ENCODE data around the gene SLC35F3.

SLC35F3 gene

DNA sequence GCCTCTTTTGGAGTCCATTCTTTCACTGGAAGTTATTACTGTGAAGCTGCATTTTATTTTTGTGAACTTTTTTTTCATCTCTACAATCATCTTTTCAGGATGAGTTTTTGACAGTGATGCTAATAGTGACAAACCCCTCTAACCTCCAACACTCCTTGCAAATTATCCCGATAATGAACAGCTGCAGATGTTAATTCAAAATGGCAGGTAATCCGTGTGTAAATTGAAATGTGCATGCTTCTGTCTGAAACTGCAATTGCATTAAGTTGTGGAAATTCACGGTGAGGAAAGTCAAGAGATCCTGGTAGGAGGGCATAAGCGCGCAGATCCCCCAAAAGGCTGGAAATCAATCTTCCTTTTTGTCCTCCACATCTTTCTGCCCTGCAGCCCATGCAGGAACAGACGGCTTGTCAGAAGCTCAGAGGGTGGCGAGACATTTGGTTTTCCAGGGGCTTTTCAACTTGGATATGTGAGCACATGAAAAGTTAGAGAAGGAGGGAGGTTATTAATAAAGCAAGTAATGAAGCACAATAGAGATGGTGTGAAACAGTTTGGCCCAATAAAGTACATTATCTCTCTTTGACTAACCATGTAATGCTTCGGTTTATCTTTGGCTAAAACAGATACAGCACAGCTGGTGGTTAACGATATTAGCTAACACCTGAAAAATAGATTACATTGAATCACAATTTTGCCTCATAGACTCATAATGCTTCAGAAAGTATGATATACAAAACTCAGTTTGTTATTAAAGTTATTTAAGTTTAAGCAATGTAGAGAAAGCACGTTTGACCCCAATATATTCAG, 325.3 kb downstream of the SLC35F3 start:
- H3K4me3 ChIP-seq (ENCODE audit: low read depth, low read length), result no peak overlapping the region
- H3K36me3 ChIP-seq (ENCODE audit: insufficient read depth, low read length), result no peaks in the 10 kb centered on the region
- no peak overlapping the region for H2AFZ ChIP-seq (ENCODE audit: low read length, unreplicated experiment)
- H3K79me2 ChIP-seq (ENCODE audit: control insufficient read depth, insufficient read depth, low read length, unreplicated experiment), result no peaks in the 10 kb centered on the region
- H3K27me3 ChIP-seq (ENCODE audit: insufficient read depth, low read length), result peaks cover 32% of the 10 kb centered on the region
- H3K27ac ChIP-seq (ENCODE audit: low read depth, low read length), result no peak overlapping the region
- no peaks in the 10 kb centered on the region for H3K4me1 ChIP-seq (ENCODE audit: control insufficient read depth, insufficient read depth, low read length, unreplicated experiment)

DNA sequence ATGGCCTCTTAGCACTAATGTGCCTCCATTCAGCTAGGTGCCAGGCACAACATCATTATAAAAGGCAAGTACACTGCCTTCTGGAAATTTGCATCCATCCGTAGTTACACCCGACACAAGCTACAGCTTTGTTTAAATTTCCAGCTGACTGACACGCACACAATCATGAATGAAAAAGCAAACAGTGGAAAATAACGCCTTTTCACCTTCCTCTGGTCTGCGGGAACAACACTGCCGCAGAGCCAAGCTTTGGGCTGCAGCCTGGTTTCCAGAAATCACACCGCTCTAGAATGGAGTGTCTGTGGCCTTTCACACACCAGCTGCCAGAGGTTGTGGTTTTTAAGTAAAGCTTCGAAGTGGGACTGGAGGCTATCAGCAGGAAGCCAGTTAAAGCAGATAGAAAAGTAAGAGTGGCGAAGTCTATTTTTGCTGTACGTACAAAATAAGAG, 326.0 kb downstream of the SLC35F3 start:
- H3K27ac ChIP-seq (ENCODE audit: low read depth, low read length), result no peak overlapping the region
- H3K27me3 ChIP-seq (ENCODE audit: insufficient read depth, low read length), result peaks cover 32% of the 10 kb centered on the region
- no peak overlapping the region for H2AFZ ChIP-seq (ENCODE audit: low read length, unreplicated experiment)
- H3K4me3 ChIP-seq (ENCODE audit: low read depth, low read length), result no peak overlapping the region
- H3K79me2 ChIP-seq (ENCODE audit: control insufficient read depth, insufficient read depth, low read length, unreplicated experiment), result no peaks in the 10 kb centered on the region
- no peaks in the 10 kb centered on the region for H3K36me3 ChIP-seq (ENCODE audit: insufficient read depth, low read length)
- H3K4me1 ChIP-seq (ENCODE audit: control insufficient read depth, insufficient read depth, low read length, unreplicated experiment), result no peaks in the 10 kb centered on the region

DNA sequence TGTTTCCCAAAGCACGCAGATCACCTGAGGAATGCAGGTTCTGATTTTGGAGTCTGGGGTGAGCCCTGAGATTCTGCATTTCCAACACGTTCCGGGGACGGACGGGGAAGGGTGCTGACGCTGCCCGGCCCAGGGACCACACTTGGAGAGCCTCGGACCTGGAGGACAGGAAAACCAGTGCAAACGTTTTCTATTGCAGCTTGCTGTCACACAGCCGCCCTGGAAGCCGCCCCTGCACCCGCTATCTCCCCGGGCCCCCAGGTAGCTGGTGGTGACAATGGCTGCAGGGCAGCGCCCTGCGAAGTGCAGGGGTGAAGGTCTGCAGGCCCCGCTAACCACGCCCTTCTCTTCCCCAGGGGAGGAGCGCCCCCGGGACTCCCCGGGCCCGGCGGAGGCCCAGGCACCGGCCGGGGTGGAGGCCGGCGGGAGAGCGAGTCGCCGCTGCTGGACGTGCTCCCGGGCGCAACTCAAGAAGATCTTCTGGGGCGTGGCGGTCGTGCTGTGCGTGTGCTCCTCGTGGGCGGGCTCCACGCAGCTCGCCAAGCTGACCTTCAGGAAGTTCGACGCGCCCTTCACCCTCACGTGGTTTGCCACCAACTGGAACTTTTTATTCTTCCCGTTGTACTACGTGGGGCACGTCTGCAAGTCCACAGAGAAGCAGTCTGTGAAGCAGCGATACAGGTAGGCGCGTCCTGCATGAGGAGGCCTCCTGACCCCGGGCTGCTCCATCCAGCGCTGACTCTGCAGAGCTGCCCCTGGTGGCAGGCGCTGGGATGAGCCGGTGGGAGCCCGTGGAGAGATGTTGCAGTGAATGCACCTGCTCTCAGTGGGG, 326.8 kb downstream of the SLC35F3 start:
- H3K79me2 ChIP-seq (ENCODE audit: control insufficient read depth, insufficient read depth, low read length, unreplicated experiment), result no peaks in the 10 kb centered on the region
- peaks cover 40% of the 10 kb centered on the region for H3K27me3 ChIP-seq (ENCODE audit: insufficient read depth, low read length)
- no peak overlapping the region for H3K4me3 ChIP-seq (ENCODE audit: low read depth, low read length)
- no peaks in the 10 kb centered on the region for H3K36me3 ChIP-seq (ENCODE audit: insufficient read depth, low read length)
- H3K27ac ChIP-seq (ENCODE audit: low read depth, low read length), result no peak overlapping the region
- no peaks in the 10 kb centered on the region for H3K4me1 ChIP-seq (ENCODE audit: control insufficient read depth, insufficient read depth, low read length, unreplicated experiment)
- H2AFZ ChIP-seq (ENCODE audit: low read length, unreplicated experiment), result no peak overlapping the region

DNA sequence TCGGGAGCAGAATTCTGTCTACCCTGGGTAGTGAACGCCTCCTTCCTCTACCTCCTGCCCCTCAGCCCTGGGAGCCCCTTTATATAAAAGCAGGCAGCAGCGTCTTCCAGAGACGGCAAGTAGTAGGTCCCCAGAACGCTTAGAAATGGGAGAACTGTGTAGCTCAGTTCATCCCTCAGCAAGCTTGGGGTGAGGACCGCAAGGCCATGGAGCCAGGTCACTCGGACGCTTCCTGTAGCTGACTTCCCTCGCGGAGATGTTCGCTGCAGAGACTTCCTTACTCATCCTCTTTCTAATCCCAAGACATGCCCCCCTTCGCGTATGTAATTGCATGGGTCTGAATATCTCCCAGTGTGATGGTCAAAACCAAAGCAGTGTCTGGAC, 327.4 kb downstream of the SLC35F3 start:
- no peaks in the 10 kb centered on the region for H3K36me3 ChIP-seq (ENCODE audit: insufficient read depth, low read length)
- no peaks in the 10 kb centered on the region for H3K4me1 ChIP-seq (ENCODE audit: control insufficient read depth, insufficient read depth, low read length, unreplicated experiment)
- peaks cover 43% of the 10 kb centered on the region for H3K27me3 ChIP-seq (ENCODE audit: insufficient read depth, low read length)
- H3K27ac ChIP-seq (ENCODE audit: low read depth, low read length), result no peak overlapping the region
- H3K4me3 ChIP-seq (ENCODE audit: low read depth, low read length), result no peak overlapping the region
- no peak overlapping the region for H2AFZ ChIP-seq (ENCODE audit: low read length, unreplicated experiment)
- H3K79me2 ChIP-seq (ENCODE audit: control insufficient read depth, insufficient read depth, low read length, unreplicated experiment), result no peaks in the 10 kb centered on the region

DNA sequence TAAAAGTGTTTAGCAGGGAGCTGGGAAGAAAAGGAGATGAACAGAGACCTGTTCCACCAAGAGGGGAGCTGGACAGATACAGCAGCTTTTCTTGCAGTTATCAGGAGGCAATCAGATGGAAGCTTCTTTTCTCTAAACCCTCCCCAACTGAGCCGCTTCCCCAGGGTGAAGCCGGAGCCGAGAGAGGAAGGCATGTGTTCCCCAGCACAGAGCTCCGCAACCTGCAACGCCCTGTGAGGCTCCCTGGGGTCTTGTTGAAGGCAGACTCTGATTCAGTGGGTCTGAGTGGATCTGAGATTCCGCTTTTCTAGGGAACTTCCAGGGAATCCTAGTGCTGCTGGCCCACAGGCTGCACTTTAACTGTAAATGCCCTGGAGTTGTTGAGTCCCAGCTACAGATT, 329.7 kb downstream of the SLC35F3 start:
- Histone ChIP-seq H2AFZ (ENCODE audit: low read length, unreplicated experiment) (no peak overlapping the region), H3K4me1 (ENCODE audit: control insufficient read depth, insufficient read depth, low read length, unreplicated experiment) (no peaks in the 10 kb centered on the region), H3K36me3 (ENCODE audit: insufficient read depth, low read length) (no peaks in the 10 kb centered on the region), H3K27ac (ENCODE audit: low read depth, low read length) (no peak overlapping the region), H3K4me3 (ENCODE audit: low read depth, low read length) (no peak overlapping the region), H3K27me3 (ENCODE audit: insufficient read depth, low read length) (peaks cover 40% of the 10 kb centered on the region), H3K79me2 (ENCODE audit: control insufficient read depth, insufficient read depth, low read length, unreplicated experiment) (no peaks in the 10 kb centered on the region)

DNA sequence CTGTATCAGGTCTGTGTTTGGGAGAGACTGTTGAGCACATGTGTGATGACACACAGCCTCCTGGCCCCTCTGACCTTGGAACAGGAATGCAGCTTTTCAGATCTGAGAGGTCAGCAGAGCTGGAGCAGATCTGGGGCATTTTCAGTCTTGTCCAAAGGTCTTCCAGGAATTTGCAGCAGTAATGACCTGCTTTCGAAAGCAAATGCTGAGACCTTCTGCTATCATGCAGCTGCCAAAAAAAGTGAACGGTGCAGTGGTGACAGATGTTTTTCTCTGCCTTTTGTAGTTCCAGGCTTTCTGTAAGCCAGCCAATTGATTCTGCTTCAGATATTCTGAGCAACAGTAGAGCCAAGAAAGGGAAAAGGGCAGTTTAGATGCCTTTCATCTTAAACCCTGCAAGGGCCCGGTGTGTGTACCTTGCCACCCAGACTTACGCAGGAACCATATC, 331.0 kb downstream of the SLC35F3 start:
- Histone ChIP-seq H3K36me3 (ENCODE audit: insufficient read depth, low read length) (no peaks in the 10 kb centered on the region), H3K4me1 (ENCODE audit: control insufficient read depth, insufficient read depth, low read length, unreplicated experiment) (no peaks in the 10 kb centered on the region), H3K4me3 (ENCODE audit: low read depth, low read length) (no peak overlapping the region), H3K79me2 (ENCODE audit: control insufficient read depth, insufficient read depth, low read length, unreplicated experiment) (no peaks in the 10 kb centered on the region), H3K27me3 (ENCODE audit: insufficient read depth, low read length) (peaks cover 37% of the 10 kb centered on the region), H2AFZ (ENCODE audit: low read length, unreplicated experiment) (no peak overlapping the region), H3K27ac (ENCODE audit: low read depth, low read length) (no peak overlapping the region)

DNA sequence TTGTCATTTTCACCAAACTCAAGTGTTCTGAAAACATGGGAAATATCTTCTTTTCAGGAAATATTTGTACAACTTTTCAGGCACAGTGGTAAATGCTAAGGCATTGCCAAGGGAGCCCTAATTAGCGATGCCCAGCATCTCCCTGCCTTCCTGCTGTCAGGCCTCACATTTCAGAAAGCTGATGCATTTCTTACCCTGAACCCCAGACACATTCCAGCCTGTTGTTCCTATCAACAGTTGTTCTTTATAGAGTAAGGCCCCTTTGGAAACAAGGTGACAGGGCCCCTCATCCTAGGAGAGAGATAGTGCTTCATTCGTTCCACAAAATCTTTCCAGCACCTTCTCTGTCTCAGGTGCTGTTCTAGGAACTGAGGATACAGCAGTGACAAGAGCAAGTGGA, 332.9 kb downstream of the SLC35F3 start:
- Histone ChIP-seq H3K36me3 (ENCODE audit: insufficient read depth, low read length) (no peaks in the 10 kb centered on the region), H3K27ac (ENCODE audit: low read depth, low read length) (no peak overlapping the region), H3K4me3 (ENCODE audit: low read depth, low read length) (no peak overlapping the region), H3K4me1 (ENCODE audit: control insufficient read depth, insufficient read depth, low read length, unreplicated experiment) (no peaks in the 10 kb centered on the region), H2AFZ (ENCODE audit: low read length, unreplicated experiment) (no peak overlapping the region), H3K27me3 (ENCODE audit: insufficient read depth, low read length) (peaks cover 37% of the 10 kb centered on the region), H3K79me2 (ENCODE audit: control insufficient read depth, insufficient read depth, low read length, unreplicated experiment) (no peaks in the 10 kb centered on the region)

DNA sequence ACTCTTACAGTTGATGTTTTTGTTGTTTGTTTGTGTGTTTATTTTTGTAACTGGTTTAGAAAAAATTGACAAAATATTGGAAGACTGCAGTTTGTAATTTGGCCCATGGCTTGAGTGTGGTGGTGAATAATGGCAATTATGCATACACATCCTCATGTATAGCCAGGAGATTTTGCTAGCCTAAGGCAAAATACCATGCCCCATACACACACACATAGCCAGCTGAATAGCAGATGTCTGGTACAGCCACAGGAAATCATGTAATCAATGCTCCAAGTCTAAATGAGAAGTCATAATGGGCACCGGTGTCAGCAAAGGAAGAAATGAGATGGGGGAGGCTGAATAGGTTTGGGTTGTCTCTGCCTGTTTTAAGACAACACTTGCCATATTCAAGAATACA, 333.6 kb downstream of the SLC35F3 start:
- H3K79me2 ChIP-seq (ENCODE audit: control insufficient read depth, insufficient read depth, low read length, unreplicated experiment), result no peaks in the 10 kb centered on the region
- H3K4me1 ChIP-seq (ENCODE audit: control insufficient read depth, insufficient read depth, low read length, unreplicated experiment), result no peaks in the 10 kb centered on the region
- no peak overlapping the region for H3K27ac ChIP-seq (ENCODE audit: low read depth, low read length)
- no peaks in the 10 kb centered on the region for H3K36me3 ChIP-seq (ENCODE audit: insufficient read depth, low read length)
- no peak overlapping the region for H3K4me3 ChIP-seq (ENCODE audit: low read depth, low read length)
- no peak overlapping the region for H2AFZ ChIP-seq (ENCODE audit: low read length, unreplicated experiment)
- H3K27me3 ChIP-seq (ENCODE audit: insufficient read depth, low read length), result peaks cover 37% of the 10 kb centered on the region

DNA sequence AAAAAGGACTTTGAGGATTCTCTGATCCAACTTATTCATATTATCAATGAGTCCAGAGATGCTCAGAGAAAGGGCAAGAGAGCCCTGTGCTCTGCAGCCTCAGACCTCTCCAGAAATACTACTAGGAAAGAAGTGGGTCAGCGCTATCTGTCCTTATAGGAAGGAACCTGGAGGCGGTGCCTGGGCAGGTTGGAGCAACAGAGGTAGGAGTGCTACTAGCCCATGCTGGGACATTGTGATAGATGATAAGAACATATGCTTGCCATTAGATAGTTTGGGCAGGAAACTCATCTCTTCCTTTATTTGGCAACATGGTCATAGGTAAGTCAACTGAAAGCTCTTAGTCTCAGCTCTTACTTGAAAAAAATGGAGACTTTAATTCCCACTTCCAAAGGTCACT, 335.0 kb downstream of the SLC35F3 start:
- Histone ChIP-seq H3K36me3 (ENCODE audit: insufficient read depth, low read length) (no peaks in the 10 kb centered on the region), H3K27me3 (ENCODE audit: insufficient read depth, low read length) (peaks cover 37% of the 10 kb centered on the region), H2AFZ (ENCODE audit: low read length, unreplicated experiment) (no peak overlapping the region), H3K4me1 (ENCODE audit: control insufficient read depth, insufficient read depth, low read length, unreplicated experiment) (no peaks in the 10 kb centered on the region), H3K79me2 (ENCODE audit: control insufficient read depth, insufficient read depth, low read length, unreplicated experiment) (no peaks in the 10 kb centered on the region), H3K4me3 (ENCODE audit: low read depth, low read length) (no peak overlapping the region), H3K27ac (ENCODE audit: low read depth, low read length) (no peak overlapping the region)

DNA sequence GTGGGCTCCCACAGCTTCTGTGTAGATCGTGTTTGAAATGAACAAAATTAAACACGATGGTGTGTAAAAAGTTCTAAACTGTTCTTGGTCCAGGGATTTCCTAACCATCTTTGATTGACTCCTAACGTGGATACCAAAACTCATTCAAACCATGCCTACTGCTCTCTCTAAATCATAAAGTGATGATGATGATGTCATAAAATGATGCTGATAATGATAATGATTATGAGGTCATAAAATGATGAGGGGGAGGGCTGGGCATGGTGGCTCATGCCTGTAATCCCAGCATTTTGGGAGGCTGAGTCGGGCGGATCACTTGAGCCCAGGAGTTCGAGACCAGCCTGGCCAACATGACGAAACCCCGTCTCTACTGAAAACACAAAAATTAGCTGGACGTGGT, 335.5 kb downstream of the SLC35F3 start:
- Histone ChIP-seq H2AFZ (ENCODE audit: low read length, unreplicated experiment) (no peak overlapping the region), H3K79me2 (ENCODE audit: control insufficient read depth, insufficient read depth, low read length, unreplicated experiment) (no peaks in the 10 kb centered on the region), H3K4me1 (ENCODE audit: control insufficient read depth, insufficient read depth, low read length, unreplicated experiment) (no peaks in the 10 kb centered on the region), H3K27ac (ENCODE audit: low read depth, low read length) (no peak overlapping the region), H3K36me3 (ENCODE audit: insufficient read depth, low read length) (no peaks in the 10 kb centered on the region), H3K4me3 (ENCODE audit: low read depth, low read length) (no peak overlapping the region), H3K27me3 (ENCODE audit: insufficient read depth, low read length) (peaks cover 33% of the 10 kb centered on the region)

DNA sequence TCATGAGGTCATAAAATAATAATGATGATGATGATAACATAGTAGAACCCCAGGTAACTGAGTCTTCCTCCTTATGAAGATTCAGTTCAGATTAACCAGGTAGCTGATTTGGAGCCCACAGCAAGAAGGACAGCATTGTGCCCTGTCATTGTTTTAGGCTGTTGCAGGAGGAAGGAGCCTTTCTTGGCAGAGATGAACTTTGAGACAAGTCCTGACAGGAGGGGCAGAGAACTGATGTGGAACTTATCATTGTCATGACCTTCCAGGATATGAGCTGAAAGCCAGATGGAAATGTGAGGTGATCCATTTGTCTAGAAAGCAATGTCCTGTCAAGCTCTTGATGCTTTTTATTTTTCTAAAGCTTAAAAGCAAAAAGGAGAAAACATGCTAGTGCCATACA, 336.2 kb downstream of the SLC35F3 start:
- Histone ChIP-seq H3K36me3 (ENCODE audit: insufficient read depth, low read length) (no peaks in the 10 kb centered on the region), H3K4me3 (ENCODE audit: low read depth, low read length) (no peak overlapping the region), H3K4me1 (ENCODE audit: control insufficient read depth, insufficient read depth, low read length, unreplicated experiment) (no peaks in the 10 kb centered on the region), H3K27ac (ENCODE audit: low read depth, low read length) (no peak overlapping the region), H3K79me2 (ENCODE audit: control insufficient read depth, insufficient read depth, low read length, unreplicated experiment) (no peaks in the 10 kb centered on the region), H3K27me3 (ENCODE audit: insufficient read depth, low read length) (peaks cover 26% of the 10 kb centered on the region), H2AFZ (ENCODE audit: low read length, unreplicated experiment) (no peak overlapping the region)

Measured in ACC112 (cell line).